Urothelium cell line (cell line): ENCODE measurements around the gene SH3PXD2A.
"Not testable (repeated sequence)": the region's sequence is repeated elsewhere in the genome, so short reads cannot be mapped to it uniquely, and the experiment has no call there.

Experiments used
- DNase-seq: peaks from one replicate; pipeline ENCODE4 v3.0.0; 2011; ENCODE audit warnings: low spot score, mixed read lengths
- FAIRE-seq: peaks from 2 replicates; lab custom pipeline; 2011; peaks lifted over from hg19 to GRCh38; lab: Jason Lieb, UNC

The SH3PXD2A gene

DNA sequence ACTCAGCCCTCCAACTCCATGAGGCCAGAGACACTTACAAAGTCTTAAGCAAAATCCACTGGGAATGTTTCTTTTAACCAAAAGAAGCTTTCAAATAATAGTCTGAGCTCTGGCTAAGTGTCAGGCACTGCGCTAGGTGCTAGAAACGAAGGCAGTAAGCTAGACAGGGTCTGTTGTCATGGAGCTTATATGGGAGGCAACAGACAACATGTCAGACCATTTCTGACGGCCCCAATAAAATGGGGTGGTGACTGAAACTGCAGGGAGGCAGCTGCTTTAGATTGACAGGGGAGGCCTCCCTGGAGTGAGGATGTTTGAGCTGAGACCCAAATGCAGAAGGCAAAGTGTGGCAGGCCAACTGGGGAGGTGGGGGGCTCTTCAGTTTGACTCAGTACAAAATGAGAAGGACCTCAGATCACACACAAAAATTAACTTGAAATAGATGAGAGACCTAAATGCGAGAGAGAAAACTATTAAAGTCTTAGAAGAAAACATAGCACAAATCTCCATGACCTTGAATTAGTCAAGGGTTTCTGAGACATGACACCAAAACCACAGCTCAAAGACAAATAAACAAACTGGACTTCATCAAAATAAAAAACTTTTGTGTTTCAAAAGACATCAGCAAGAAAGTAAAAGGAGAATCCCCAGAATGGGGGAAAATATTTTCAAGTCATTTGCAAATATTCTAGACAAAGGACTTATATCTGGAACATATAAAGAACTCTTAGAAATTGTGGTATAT is 40.6 kb downstream of the SH3PXD2A start:
- DNase-seq: no peak
- no peak for FAIRE-seq

DNA sequence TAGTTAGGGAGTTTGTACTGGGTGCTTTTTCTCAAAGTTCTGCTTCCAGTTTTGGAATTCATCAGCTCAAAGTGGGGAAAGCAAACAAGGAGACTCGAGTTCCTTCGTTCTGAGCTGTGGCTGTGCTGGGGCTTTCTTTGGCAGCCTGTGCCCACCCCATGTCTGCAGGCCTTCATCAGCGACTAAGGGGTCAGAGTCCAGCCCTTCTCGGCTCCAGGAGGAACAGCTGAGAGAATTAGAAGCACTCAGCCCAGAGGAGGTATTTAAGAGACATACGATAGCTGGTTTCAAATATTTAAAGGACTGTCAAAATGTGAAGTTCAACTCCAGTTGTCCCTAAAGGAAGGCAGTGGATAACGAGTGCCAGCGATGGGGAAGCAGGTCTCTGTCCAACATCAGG is 41.3 kb downstream of the SH3PXD2A start:
- DNase-seq (no peak), FAIRE-seq (no peak)

DNA sequence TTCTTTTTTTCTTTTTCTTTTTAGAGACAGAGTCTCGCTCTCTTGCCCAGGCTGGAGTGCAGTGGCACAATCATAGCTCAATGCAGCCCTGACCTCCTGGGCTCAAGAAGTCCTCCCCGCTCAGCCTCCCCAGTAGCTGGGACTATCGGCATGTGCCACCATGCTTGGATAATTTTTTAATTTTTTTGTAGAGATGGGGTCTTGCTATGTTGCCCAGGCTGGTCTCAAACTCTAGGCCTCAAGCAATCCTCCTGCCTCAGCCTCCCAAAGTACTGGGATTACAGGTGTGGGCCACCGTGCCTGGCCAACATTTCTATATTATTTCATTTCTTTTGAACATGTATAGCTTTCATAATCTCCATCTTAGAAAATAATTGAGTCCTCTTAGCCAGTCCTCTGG is 42.1 kb downstream of the SH3PXD2A start:
- not testable (repeated sequence) for DNase-seq, FAIRE-seq

- FAIRE-seq (no peak), DNase-seq (no peak)
Measured at GRCh38 chr10:103812432-103812831, 42.9 kb downstream of the SH3PXD2A start.

- FAIRE-seq (no peak), DNase-seq (no peak)
Measured at GRCh38 chr10:103812004-103812403, 43.4 kb downstream of the SH3PXD2A start.

GRCh38 chr10:103811463-103811862 is 43.9 kb downstream of the SH3PXD2A start:
- no peak for DNase-seq
- FAIRE-seq: no peak

- FAIRE-seq (no peak), DNase-seq (no peak)
Measured at GRCh38 chr10:103808780-103809179, 46.6 kb downstream of the SH3PXD2A start.

DNA sequence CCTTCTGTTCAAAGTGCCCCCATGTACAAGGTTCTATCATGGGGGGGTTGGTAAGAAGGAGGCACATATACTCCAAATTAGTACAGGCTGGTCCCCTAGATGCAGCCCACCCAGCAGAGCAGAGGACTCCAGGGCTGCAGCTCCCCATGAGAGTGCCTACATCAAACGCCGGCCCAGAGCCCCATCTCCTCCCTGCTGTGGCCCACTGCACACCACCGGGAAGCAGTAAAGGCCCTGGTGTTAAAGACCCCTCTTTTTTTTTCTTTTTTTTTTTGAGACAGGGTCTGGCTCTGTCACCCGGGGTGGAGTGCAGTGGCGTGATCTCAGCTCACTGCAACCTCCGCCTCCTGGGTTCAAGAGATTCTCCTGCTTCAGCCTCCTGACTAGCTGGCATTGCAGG is 47.4 kb downstream of the SH3PXD2A start:
- DNase-seq (no peak), FAIRE-seq (no peak)

GRCh38 chr10:103806395-103807187 is 48.8 kb downstream of the SH3PXD2A start:
- FAIRE-seq (no peak), DNase-seq (no peak)

DNA sequence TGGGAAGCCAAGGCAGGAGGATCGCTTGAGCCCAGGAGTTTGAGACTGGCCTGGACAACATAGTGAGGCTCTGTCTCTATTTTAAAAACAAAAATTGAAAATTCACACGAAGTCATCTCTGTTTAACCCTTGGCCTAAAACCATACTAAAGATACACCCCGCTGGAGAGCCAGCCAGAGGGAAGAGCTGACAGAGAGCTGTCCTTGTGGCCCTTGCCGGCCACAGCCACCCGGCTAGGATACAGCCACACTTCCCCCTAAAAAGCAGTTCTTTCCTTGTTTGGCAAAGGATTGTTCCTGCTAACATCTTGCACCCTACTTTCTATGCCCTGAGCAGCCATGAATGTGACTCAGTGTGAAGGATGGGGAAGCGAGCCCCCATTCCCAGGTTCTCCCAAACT is 49.6 kb downstream of the SH3PXD2A start:
- no peak for FAIRE-seq
- DNase-seq: no peak

- FAIRE-seq: no peak
- DNase-seq: no peak
Measured at GRCh38 chr10:103804871-103805270, 50.5 kb downstream of the SH3PXD2A start.

- no peak for DNase-seq
- FAIRE-seq: no peak
Measured at GRCh38 chr10:103803941-103804340, 51.4 kb downstream of the SH3PXD2A start.

DNA sequence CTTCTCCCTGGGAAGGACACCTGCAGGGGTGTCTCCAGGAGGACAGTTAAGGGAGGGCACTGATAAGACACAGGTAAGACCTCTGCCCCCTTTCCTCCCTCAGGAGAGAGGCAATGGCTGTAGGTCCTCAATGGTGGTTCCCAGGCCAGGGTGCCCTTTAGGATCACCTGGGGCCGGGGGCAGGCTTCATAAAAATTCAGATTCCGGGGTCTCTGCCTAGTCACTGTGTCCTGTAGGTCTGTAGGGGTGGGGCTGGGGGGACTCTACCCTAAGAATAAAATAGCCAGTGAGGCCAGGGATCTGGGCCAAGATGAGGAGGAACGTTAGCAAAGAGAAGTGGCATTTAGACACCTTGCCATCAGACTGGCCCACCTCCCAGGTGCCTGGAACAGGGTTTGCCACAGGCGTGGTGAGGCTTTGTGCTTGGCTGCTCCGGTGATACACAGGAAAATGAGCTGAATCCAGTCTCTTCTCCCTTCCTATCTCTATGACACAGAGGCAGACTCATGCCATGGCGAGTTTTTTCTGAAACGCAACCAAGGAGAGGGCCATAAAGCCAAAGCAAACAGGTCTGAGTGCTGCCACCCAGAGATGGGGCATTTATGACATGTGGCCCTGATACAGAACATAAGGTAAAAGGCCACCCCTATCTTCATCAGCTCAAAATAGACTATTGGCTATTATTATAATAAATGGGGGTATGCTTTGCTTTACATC is 52.6 kb downstream of the SH3PXD2A start:
- FAIRE-seq (no peak), DNase-seq (no peak)

- no peak for DNase-seq
- no peak for FAIRE-seq
Measured at GRCh38 chr10:103802081-103802480, 53.3 kb downstream of the SH3PXD2A start.

GRCh38 chr10:103800789-103801540 is 54.4 kb downstream of the SH3PXD2A start:
- no peak for DNase-seq

DNA sequence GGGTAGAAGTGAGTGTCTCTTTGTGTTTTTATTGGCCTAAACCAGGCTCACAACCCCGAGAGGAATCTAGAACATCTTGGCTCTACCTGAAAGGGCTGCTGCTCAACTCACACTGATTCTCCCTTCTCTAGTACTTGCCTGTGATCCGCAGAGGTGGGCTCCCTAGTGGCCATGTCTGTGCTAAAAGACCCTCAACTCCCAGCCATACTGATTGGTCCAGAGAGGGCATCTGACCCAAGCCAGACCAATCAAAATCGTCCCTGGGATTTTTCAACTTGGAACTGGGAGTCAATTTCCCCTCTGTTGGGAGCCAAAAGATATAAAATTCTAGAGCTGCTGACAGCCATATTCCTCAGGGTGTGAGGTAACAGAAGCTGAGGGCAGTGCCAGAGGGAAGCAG is 55.3 kb downstream of the SH3PXD2A start:
- FAIRE-seq: no peak

More at GRCh38 chr10:103800789-103801540, 54.4 kb downstream of the SH3PXD2A start:
- FAIRE-seq: peak; percentile 55

DNA sequence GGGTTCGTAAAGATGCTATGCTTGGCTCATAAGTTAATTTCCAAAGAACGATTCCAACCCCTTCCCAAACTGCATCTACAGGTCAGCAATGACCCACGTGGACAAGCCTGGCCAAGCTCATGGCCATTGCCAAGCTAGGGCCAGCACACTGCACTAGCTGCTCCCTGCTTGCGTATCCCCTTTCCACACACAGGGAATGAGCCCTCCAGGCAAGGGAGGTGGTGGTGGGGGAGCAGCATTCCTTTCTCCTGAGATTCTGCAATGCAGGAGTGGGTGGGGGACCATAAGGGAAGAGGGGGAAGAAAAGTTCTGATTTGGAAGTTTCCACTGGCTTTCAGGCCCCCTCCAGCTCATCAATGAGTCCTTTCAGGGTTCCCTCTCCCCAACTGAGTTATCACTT is 56.0 kb downstream of the SH3PXD2A start:
- FAIRE-seq (no peak), DNase-seq (no peak)

More for the DNA sequence above, 55.3 kb downstream of the SH3PXD2A start:
- no peak for DNase-seq

DNA sequence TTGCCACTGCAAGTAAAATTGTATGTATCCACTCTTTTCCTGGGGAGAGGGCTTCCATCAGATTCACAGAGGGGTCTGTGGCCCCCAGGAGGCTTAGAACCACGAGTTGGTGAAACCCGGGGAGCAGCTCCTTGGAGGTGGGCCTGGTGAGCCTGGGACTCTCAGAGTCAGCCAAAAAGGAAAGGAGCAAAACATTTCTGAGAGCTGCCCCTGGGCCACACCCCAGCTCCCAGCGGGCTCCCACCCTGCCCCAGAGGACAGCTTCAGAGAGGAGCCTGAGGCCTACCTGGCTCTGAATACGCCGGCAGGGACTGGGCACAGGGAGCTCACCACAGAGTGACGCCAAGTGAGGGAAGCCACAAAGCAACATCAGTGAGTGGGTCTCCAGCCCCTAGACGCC is 56.9 kb downstream of the SH3PXD2A start:
- FAIRE-seq: no peak
- DNase-seq: no peak

- FAIRE-seq (no peak), DNase-seq (no peak)
Measured at GRCh38 chr10:103797857-103798256, 57.5 kb downstream of the SH3PXD2A start.

DNA sequence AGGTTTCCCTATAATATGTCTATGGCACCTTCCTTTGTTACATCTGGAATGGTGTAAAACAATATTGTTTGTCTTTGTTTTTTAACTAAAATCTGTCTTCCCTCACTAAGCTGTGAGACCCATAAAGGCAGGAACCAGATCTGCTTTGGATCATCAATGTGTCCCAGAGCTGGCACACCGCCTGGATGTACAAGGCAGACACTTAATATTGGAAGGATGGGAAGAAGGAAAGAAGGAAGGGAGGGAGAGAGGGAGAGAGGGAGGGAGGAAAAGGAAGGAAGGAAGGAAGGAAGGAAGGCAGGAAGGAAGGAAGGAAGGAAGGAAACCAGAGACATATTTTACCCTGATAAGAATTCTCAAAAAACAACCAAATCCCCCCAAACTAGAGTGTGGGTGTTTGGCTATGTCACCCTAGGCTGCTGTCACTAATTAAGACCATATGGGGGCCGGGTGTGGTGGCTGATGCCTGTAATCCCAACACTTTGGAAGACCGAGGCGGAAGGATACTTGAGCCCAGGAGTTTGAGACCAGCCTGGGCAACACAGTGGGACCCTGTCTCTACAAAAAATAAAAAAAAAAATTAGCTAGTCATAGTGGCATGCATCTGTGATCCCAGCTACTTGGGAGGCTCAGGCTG is 59.6 kb downstream of the SH3PXD2A start:
- no peak for DNase-seq
- FAIRE-seq: no peak
